Measurements from ENCODE around the gene GRAMD1B. TPM values are rescaled to one million over a fixed set of nuclear protein-coding genes. Genes with fewer than 3 reads are reported as not detected.

The GRAMD1B gene
- polyA plus RNA-seq, 3 donors, result 3.2 to 13.9 (median 3.3) TPM

GRCh38 chr11:123640677-123641494 lies 210.8 kb downstream of the GRAMD1B start:
- Histone ChIP-seq H3K27ac (ENCODE audit: low read depth in 1 of 2, low read length in 2 of 2) (no peak overlapping the region), H3K4me1 (ENCODE audit: control insufficient read depth in 1 of 2, insufficient read depth in 2 of 2, low read length in 2 of 2) (no peaks in the 10 kb centered on the region), H3K36me3 (replicated peaks in 1 of 2; ENCODE audit: control insufficient read depth in 1 of 2, insufficient read depth in 2 of 2, low read length in 2 of 2) (no peaks in the 10 kb centered on the region), H3K27me3 (ENCODE audit: control insufficient read depth in 2 of 2, insufficient read depth in 2 of 2, low read length in 2 of 2) (no peaks in the 10 kb centered on the region), H3K9me3 (replicated peaks in 1 of 2; ENCODE audit: control insufficient read depth in 1 of 2, insufficient read depth in 1 of 2, low read length in 2 of 2) (no peaks in the 10 kb centered on the region), H2AFZ (ENCODE audit: insufficient read depth, low read depth, low read length, poor library complexity, severe bottlenecking) (no peak overlapping the region), H3K9ac (ENCODE audit: insufficient read depth, low read length, poor library complexity, severe bottlenecking) (no peak overlapping the region), H3K4me3 (replicated peaks in 1 of 3; ENCODE audit: low read depth in 2 of 3, low read length in 3 of 3) (no peak overlapping the region), H3K4me2 (replicated peaks; ENCODE audit: extremely low read depth, low read length, poor library complexity, severe bottlenecking) (no peak overlapping the region), H4K20me1 (ENCODE audit: insufficient read depth, low read length) (no peaks in the 10 kb centered on the region), H3K79me2 (ENCODE audit: insufficient read depth, low read length) (no peaks in the 10 kb centered on the region)
- Mint-ChIP-seq H3K4me3 (peak overlapping the region in 1 of 2 donors; percentile 48), H3K27me3 (ENCODE audit: low read depth in 3 of 3) (peaks cover 4 to 16% (median 15%) of the 10 kb centered on the region in 3 donors), H3K36me3 (no peaks in the 10 kb centered on the region), H3K27ac (no peak overlapping the region), H3K9me3 (no peaks in the 10 kb centered on the region), H3K4me1 (peaks cover 3% of the 10 kb centered on the region)
- TF ChIP-seq CTCF (IDR thresholded peaks at IDR 0.05), result peak; percentile 62
- intact Hi-C loops (cut with micrococcal nuclease), result no loop called here
- 24% methylated on average over 14 of the region's 22 CpGs for WGBS (ENCODE audit: insufficient coverage)
- no peak for DNase-seq

- no peaks in the 10 kb centered on the region for H3K9me3 ChIP-seq (replicated peaks in 1 of 2; ENCODE audit: control insufficient read depth in 1 of 2, insufficient read depth in 1 of 2, low read length in 2 of 2)
- no peaks in the 10 kb centered on the region for H3K27me3 ChIP-seq (ENCODE audit: control insufficient read depth in 2 of 2, insufficient read depth in 2 of 2, low read length in 2 of 2)
- intact Hi-C loops (cut with micrococcal nuclease), result no loop called here
- no peak for DNase-seq
- no peaks in the 10 kb centered on the region for H3K79me2 ChIP-seq (ENCODE audit: insufficient read depth, low read length)
- Mint-ChIP-seq H3K27ac (no peak overlapping the region), H3K9me3 (no peaks in the 10 kb centered on the region), H3K4me1 (peaks cover 3% of the 10 kb centered on the region), H3K36me3 (no peaks in the 10 kb centered on the region), H3K27me3 (ENCODE audit: low read depth in 3 of 3) (peaks cover 6 to 18% (median 15%) of the 10 kb centered on the region in 3 donors), H3K4me3 (no peak overlapping the region)
- TF ChIP-seq CTCF (IDR thresholded peaks at IDR 0.05), result no peak
- no peak overlapping the region for H3K9ac ChIP-seq (ENCODE audit: insufficient read depth, low read length, poor library complexity, severe bottlenecking)
- H3K4me1 ChIP-seq (ENCODE audit: control insufficient read depth in 1 of 2, insufficient read depth in 2 of 2, low read length in 2 of 2), result no peaks in the 10 kb centered on the region
- WGBS (ENCODE audit: insufficient coverage), result 51% methylated on average over 2 of the region's 4 CpGs
- no peak overlapping the region for H3K4me2 ChIP-seq (replicated peaks; ENCODE audit: extremely low read depth, low read length, poor library complexity, severe bottlenecking)
- no peaks in the 10 kb centered on the region for H3K36me3 ChIP-seq (replicated peaks in 1 of 2; ENCODE audit: control insufficient read depth in 1 of 2, insufficient read depth in 2 of 2, low read length in 2 of 2)
- H4K20me1 ChIP-seq (ENCODE audit: insufficient read depth, low read length), result no peaks in the 10 kb centered on the region
- no peak overlapping the region for H2AFZ ChIP-seq (ENCODE audit: insufficient read depth, low read depth, low read length, poor library complexity, severe bottlenecking)
- H3K27ac ChIP-seq (ENCODE audit: low read depth in 1 of 2, low read length in 2 of 2), result no peak overlapping the region
- no peak overlapping the region for H3K4me3 ChIP-seq (replicated peaks in 1 of 3; ENCODE audit: low read depth in 2 of 3, low read length in 3 of 3)
Observed at GRCh38 chr11:123641495-123641840, 211.4 kb downstream of the GRAMD1B start.

Data from CD14-positive monocyte (primary cell).